GM18868 (cell line): ENCODE data around the gene MAD1L1.

ENCODE experiments used
- ATAC-seq: cut with Tn5 transposase; IDR thresholded peaks from one replicate; pipeline ENCODE4 v1.9.1; 2021; ENCODE audit warnings: mild to moderate bottlenecking, moderate library complexity; ENCODE audit not compliant: unreplicated experiment

The MAD1L1 gene

GRCh38 chr7:2242541-2243429, 10.0 kb upstream of the MAD1L1 start:
- peak; percentile 25 for ATAC-seq

GRCh38 chr7:2241580-2242540, 9.1 kb upstream of the MAD1L1 start, which contains the start of the genes MRM2 and NUDT1:
MRM2 (minus strand) TSS chr7:2242205; CDS start chr7:2242169, 36 bp downstream.
NUDT1 (plus strand) TSS chr7:2242226; CDS start chr7:2244575, 2,349 bp downstream.
- ATAC-seq = peak; percentile 65

GRCh38 chr7:2239242-2239641, 6.5 kb upstream of the MAD1L1 start:
- no peak for ATAC-seq

- ATAC-seq = peak; percentile 67
Observed at GRCh38 chr7:2237109-2237602, 4.4 kb upstream of the MAD1L1 start.

GRCh38 chr7:2233926-2234325, 1.2 kb upstream of the MAD1L1 start:
- ATAC-seq = no peak

GRCh38 chr7:2231992-2232765, 566 bp downstream of the MAD1L1 start:
- peak; percentile 28 for ATAC-seq

- ATAC-seq = no peak
Observed at GRCh38 chr7:2230882-2231281, 1.9 kb downstream of the MAD1L1 start.

GRCh38 chr7:2230226-2230625, 2.5 kb downstream of the MAD1L1 start:
- no peak for ATAC-seq

GRCh38 chr7:2229467-2229866, 3.3 kb downstream of the MAD1L1 start:
- no peak for ATAC-seq

- ATAC-seq = no peak
Observed at GRCh38 chr7:2228921-2229320, 3.8 kb downstream of the MAD1L1 start.

- no peak for ATAC-seq
Observed at GRCh38 chr7:2227699-2228098, 5.0 kb downstream of the MAD1L1 start.

- ATAC-seq = no peak
Observed at GRCh38 chr7:2225830-2226229, 6.9 kb downstream of the MAD1L1 start.

GRCh38 chr7:2225336-2225735, 7.4 kb downstream of the MAD1L1 start:
- no peak for ATAC-seq

- ATAC-seq = no peak
Observed at GRCh38 chr7:2224934-2225333, 7.8 kb downstream of the MAD1L1 start.

GRCh38 chr7:2224491-2224928, 8.2 kb downstream of the MAD1L1 start:
- ATAC-seq = no peak

- ATAC-seq = no peak
Observed at GRCh38 chr7:2223321-2223720, 9.4 kb downstream of the MAD1L1 start.

- no peak for ATAC-seq
Observed at GRCh38 chr7:2222516-2222915, 10.2 kb downstream of the MAD1L1 start.

- no peak for ATAC-seq
Observed at GRCh38 chr7:2220954-2221353, 11.8 kb downstream of the MAD1L1 start.

- ATAC-seq = no peak
Observed at GRCh38 chr7:2220506-2220905, 12.2 kb downstream of the MAD1L1 start.

- no peak for ATAC-seq
Observed at GRCh38 chr7:2220030-2220429, 12.7 kb downstream of the MAD1L1 start.
